GM18507 (cell line): ENCODE data around the gene A3GALT2.
"Not testable (repeated sequence)": the region's sequence is repeated elsewhere in the genome, so short reads cannot be mapped to it uniquely, and the experiment has no call there.

Experiments
- DNase-seq: peaks from one replicate; pipeline ENCODE4 v3.0.0; 2011; ENCODE audit warnings: low read depth; ENCODE audit not compliant: insufficient read length; ENCODE audit errors: extremely low spot score
- FAIRE-seq: peaks from 2 replicates; lab custom pipeline; 2011; peaks lifted over from hg19 to GRCh38; lab: Jason Lieb, UNC

The A3GALT2 gene

GRCh38 chr1:33319949-33320618 lies 814 bp downstream of the A3GALT2 start:
- DNase-seq (no peak), FAIRE-seq (no peak)

GRCh38 chr1:33319186-33319948 lies 1.5 kb downstream of the A3GALT2 start:
- DNase-seq (no peak), FAIRE-seq (no peak)

- no peak for FAIRE-seq
- no peak for DNase-seq
These were observed 3.0 kb downstream of the A3GALT2 start for GRCh38 chr1:33317946-33318345.

- FAIRE-seq (no peak), DNase-seq (no peak)
These were observed 3.5 kb downstream of the A3GALT2 start for GRCh38 chr1:33317354-33317753.

- FAIRE-seq (no peak), DNase-seq (no peak)
These were observed 4.3 kb downstream of the A3GALT2 start for GRCh38 chr1:33316601-33317000.

GRCh38 chr1:33314416-33314815 lies 6.5 kb downstream of the A3GALT2 start:
- no peak for FAIRE-seq
- DNase-seq, result no peak

GRCh38 chr1:33312413-33312749 lies 8.5 kb downstream of the A3GALT2 start:
- DNase-seq (no peak), FAIRE-seq (no peak)

GRCh38 chr1:33311706-33312412 lies 9.0 kb downstream of the A3GALT2 start:
- FAIRE-seq (no peak), DNase-seq (no peak)

- FAIRE-seq, result no peak
- DNase-seq, result no peak
These were observed 10.2 kb downstream of the A3GALT2 start for GRCh38 chr1:33310702-33311101.

GRCh38 chr1:33309351-33309750 lies 11.5 kb downstream of the A3GALT2 start:
- not testable (repeated sequence) for DNase-seq, FAIRE-seq

GRCh38 chr1:33307494-33307864 lies 13.4 kb downstream of the A3GALT2 start:
- no peak for FAIRE-seq
- DNase-seq, result no peak

- no peak for FAIRE-seq
- DNase-seq, result no peak
These were observed 14.0 kb downstream of the A3GALT2 start for GRCh38 chr1:33306653-33307493.

GRCh38 chr1:33305816-33306652 lies 14.9 kb downstream of the A3GALT2 start:
- FAIRE-seq, result no peak
- no peak for DNase-seq

- FAIRE-seq (no peak), DNase-seq (no peak)
These were observed 15.9 kb downstream of the A3GALT2 start for GRCh38 chr1:33305016-33305415.

GRCh38 chr1:33302325-33302724 lies 18.6 kb downstream of the A3GALT2 start:
- no peak for FAIRE-seq

GRCh38 chr1:33301273-33301984 lies 19.5 kb downstream of the A3GALT2 start:
- no peak for FAIRE-seq

More at GRCh38 chr1:33302325-33302724, 18.6 kb downstream of the A3GALT2 start:
- DNase-seq, result no peak

GRCh38 chr1:33300673-33301072 lies 20.2 kb downstream of the A3GALT2 start:
- no peak for FAIRE-seq
- no peak for DNase-seq

More at GRCh38 chr1:33301273-33301984, 19.5 kb downstream of the A3GALT2 start:
- DNase-seq, result no peak

- no peak for FAIRE-seq
- no peak for DNase-seq
These were observed 21.3 kb downstream of the A3GALT2 start for GRCh38 chr1:33299461-33300155.
